HG02588 (cell line): ENCODE data around the gene ATP1A4.

Experiments used
- ATAC-seq: cut with Tn5 transposase; IDR thresholded peaks from one replicate; pipeline ENCODE4 v1.9.1; 2021; ENCODE audit warnings: mild to moderate bottlenecking, moderate library complexity; ENCODE audit not compliant: unreplicated experiment

ATP1A4 gene

GRCh38 chr1:160204526-160205241 lies 53.3 kb downstream of the ATP1A4 start:
- ATAC-seq = peak; percentile 69

GRCh38 chr1:160205242-160206035 lies 54.0 kb downstream of the ATP1A4 start, which contains the start of gene PEA15:
Gene PEA15, plus strand, starts transcription at chr1:160205384. Its CDS starts 6,161 bp downstream, at chr1:160211545.
- ATAC-seq = peak; percentile 46

- ATAC-seq = peak; percentile 29
Measured at GRCh38 chr1:160206036-160206389, 54.6 kb downstream of the ATP1A4 start.

GRCh38 chr1:160206421-160207117 lies 55.2 kb downstream of the ATP1A4 start:
- ATAC-seq = no peak

- no peak for ATAC-seq
Measured at GRCh38 chr1:160207118-160207650, 55.8 kb downstream of the ATP1A4 start.

GRCh38 chr1:160207771-160208556 lies 56.6 kb downstream of the ATP1A4 start:
- ATAC-seq = no peak

GRCh38 chr1:160208557-160209320 lies 57.3 kb downstream of the ATP1A4 start:
- ATAC-seq = no peak

- no peak for ATAC-seq
Measured at GRCh38 chr1:160209321-160210046, 58.1 kb downstream of the ATP1A4 start.

- no peak for ATAC-seq
Measured at GRCh38 chr1:160210561-160210960, 59.2 kb downstream of the ATP1A4 start.

GRCh38 chr1:160211046-160211790 lies 59.8 kb downstream of the ATP1A4 start:
- ATAC-seq = no peak

- ATAC-seq = no peak
Measured at GRCh38 chr1:160214481-160215140, 63.2 kb downstream of the ATP1A4 start.

GRCh38 chr1:160216301-160216700 lies 64.9 kb downstream of the ATP1A4 start:
- ATAC-seq = no peak

GRCh38 chr1:160217481-160218051 lies 66.2 kb downstream of the ATP1A4 start:
- no peak for ATAC-seq

- ATAC-seq = no peak
Measured at GRCh38 chr1:160219062-160219929, 67.9 kb downstream of the ATP1A4 start.

- no peak for ATAC-seq
Measured at GRCh38 chr1:160220301-160220700, 68.9 kb downstream of the ATP1A4 start.

- ATAC-seq = no peak
Measured at GRCh38 chr1:160221089-160221488, 69.7 kb downstream of the ATP1A4 start.

GRCh38 chr1:160222546-160222945 lies 71.1 kb downstream of the ATP1A4 start:
- no peak for ATAC-seq
